Measurements from ENCODE around the gene CRYZ. TPM values are rescaled to one million over a fixed set of nuclear protein-coding genes. Genes with fewer than 3 reads are reported as not detected.

Gene CRYZ
- total and polyA plus RNA-seq, 2 of the 8 experiments (the other 6 are each of a cell fraction or from before 2014, with no cell fraction given), result 20.5 to 43.8 TPM

- no peak overlapping the region for H3K27ac ChIP-seq (ENCODE audit: low read depth, low read length)
- ChIA-PET CTCF (ENCODE audit: partially characterized antibody) (interaction anchor here (2.4 kb wide), 1 partner anchor 13 kb away, joined by 12 read pairs; no protein-coding TSS in a partner anchor), POLR2A (ENCODE audit: partially characterized antibody) (interaction anchor here (0.8 kb wide), 1 partner anchor 30 kb away, joined by 3 read pairs; no protein-coding TSS in a partner anchor)
- no peak overlapping the region for H2BK5ac ChIP-seq (ENCODE audit: low read depth, low read length)
- no peak overlapping the region for H2BK120ac ChIP-seq (replicated peaks; ENCODE audit: low read depth, low read length)
- peaks cover 0 to 2% of the 10 kb centered on the region in 2 experiments for H4K20me1 ChIP-seq (replicated peaks in 1 of 2; ENCODE audit: control insufficient read depth in 1 of 2, insufficient read depth in 2 of 2, low read length in 2 of 2)
- no peak overlapping the region for H3K9ac ChIP-seq (replicated peaks in 1 of 4; ENCODE audit: extremely low read depth in 1 of 4, low read depth in 3 of 4, low read length in 3 of 4)
- H3K23ac ChIP-seq (ENCODE audit: insufficient read length), result no peak overlapping the region
- no peak overlapping the region for H2BK20ac ChIP-seq (ENCODE audit: low read length)
- no peak overlapping the region for H2BK12ac ChIP-seq (ENCODE audit: low read depth, low read length)
- FAIRE-seq (no peak), DNase-seq (ENCODE audit: low read depth in 1 of 2, low spot score in 2 of 2) (no peak)
- H3K9me3 ChIP-seq (ENCODE audit: insufficient read depth in 2 of 2, low read depth in 1 of 2, low read length in 1 of 2), result no peaks in the 10 kb centered on the region
- H3K4ac ChIP-seq (replicated peaks; ENCODE audit: insufficient read length, low read depth, low read length), result no peak overlapping the region
- H3K4me2 ChIP-seq (ENCODE audit: insufficient read depth in 1 of 2, low read depth in 2 of 2, low read length in 2 of 2), result no peak overlapping the region
- no peak overlapping the region for H2AFZ ChIP-seq (ENCODE audit: low read length)
- H3K79me2 ChIP-seq (ENCODE audit: control insufficient read depth in 1 of 2, insufficient read depth in 2 of 2, low read length in 2 of 2), result no peaks in the 10 kb centered on the region
- no peak overlapping the region for H2BK15ac ChIP-seq (ENCODE audit: low read length)
- no peak overlapping the region for H4K8ac ChIP-seq (ENCODE audit: extremely low read depth, insufficient read depth, low read length)
- 88% methylated on average over 6 of the region's 6 CpGs; no CpG with 5 or more reads in 1 of the 2 experiments for WGBS, 2 experiments (ENCODE audit: extremely low coverage in 1 of 2, insufficient coverage in 1 of 2, insufficient read length in 1 of 2, insufficient replicate concordance in 2 of 2, low coverage in 1 of 2, low lambda C conversion rate in 2 of 2, missing lambda C conversion rate in 1 of 2)
- no peaks in the 10 kb centered on the region for H3K27me3 ChIP-seq (replicated peaks in 1 of 4; ENCODE audit: control insufficient read depth in 3 of 4, extremely low read depth in 1 of 4, insufficient read depth in 3 of 4, low read length in 3 of 4)
- H3K56ac ChIP-seq (replicated peaks; ENCODE audit: insufficient read length, low read depth, low read length), result no peak overlapping the region
- no peak overlapping the region for H3K4me3 ChIP-seq (ENCODE audit: extremely low read depth in 1 of 4, insufficient read depth in 2 of 4, low read depth in 3 of 4, low read length in 4 of 4)
- no peak overlapping the region for H4K91ac ChIP-seq (replicated peaks; ENCODE audit: insufficient read length, low read length)
- H3K23me2 ChIP-seq (ENCODE audit: low read depth, low read length), result no peaks in the 10 kb centered on the region
- peaks cover 0 to 13% (median 0%) of the 10 kb centered on the region in 4 experiments; a peak in 2 of 8 replicates for H3K36me3 ChIP-seq (ENCODE audit: control insufficient read depth in 2 of 4, insufficient read depth in 4 of 4, low read length in 3 of 4)
- H3K79me1 ChIP-seq (ENCODE audit: low read depth, low read length), result no peaks in the 10 kb centered on the region
- no peak overlapping the region for H4K5ac ChIP-seq (ENCODE audit: insufficient read length, low read depth, low read length)
- TF ChIP-seq MAX (IDR thresholded peaks at IDR 0.05) (no peak), NRF1 (IDR thresholded peaks at IDR 0.05; ENCODE audit: low read depth, low read length) (no peak), SIN3A (conservative IDR thresholded peaks at IDR 0.05 in 1 of 2, IDR thresholded peaks at IDR 0.05 in 1 of 2; ENCODE audit: low read depth in 1 of 2, low read length in 2 of 2) (no peak)
- no peaks in the 10 kb centered on the region for H3K4me1 ChIP-seq (replicated peaks in 1 of 4; ENCODE audit: control insufficient read depth in 3 of 4, insufficient read depth in 4 of 4, low read length in 3 of 4)
- H2AK5ac ChIP-seq (ENCODE audit: low read depth, low read length), result no peak overlapping the region
- H3K18ac ChIP-seq (ENCODE audit: extremely low read depth, low read length), result no peak overlapping the region
- H3K14ac ChIP-seq (ENCODE audit: insufficient read length), result no peak overlapping the region
Observed at GRCh38 chr1:74703386-74704182, 29.3 kb downstream of the CRYZ start.
